Measurements from ENCODE around the gene PPTC7. TPM values are rescaled to one million over a fixed set of nuclear protein-coding genes. Genes with fewer than 3 reads are reported as not detected.

Gene PPTC7
- total and polyA plus RNA-seq, 2 of the 8 experiments (the other 6 are each of a cell fraction or from before 2014, with no cell fraction given): 8.1 to 15.9 TPM

DNA sequence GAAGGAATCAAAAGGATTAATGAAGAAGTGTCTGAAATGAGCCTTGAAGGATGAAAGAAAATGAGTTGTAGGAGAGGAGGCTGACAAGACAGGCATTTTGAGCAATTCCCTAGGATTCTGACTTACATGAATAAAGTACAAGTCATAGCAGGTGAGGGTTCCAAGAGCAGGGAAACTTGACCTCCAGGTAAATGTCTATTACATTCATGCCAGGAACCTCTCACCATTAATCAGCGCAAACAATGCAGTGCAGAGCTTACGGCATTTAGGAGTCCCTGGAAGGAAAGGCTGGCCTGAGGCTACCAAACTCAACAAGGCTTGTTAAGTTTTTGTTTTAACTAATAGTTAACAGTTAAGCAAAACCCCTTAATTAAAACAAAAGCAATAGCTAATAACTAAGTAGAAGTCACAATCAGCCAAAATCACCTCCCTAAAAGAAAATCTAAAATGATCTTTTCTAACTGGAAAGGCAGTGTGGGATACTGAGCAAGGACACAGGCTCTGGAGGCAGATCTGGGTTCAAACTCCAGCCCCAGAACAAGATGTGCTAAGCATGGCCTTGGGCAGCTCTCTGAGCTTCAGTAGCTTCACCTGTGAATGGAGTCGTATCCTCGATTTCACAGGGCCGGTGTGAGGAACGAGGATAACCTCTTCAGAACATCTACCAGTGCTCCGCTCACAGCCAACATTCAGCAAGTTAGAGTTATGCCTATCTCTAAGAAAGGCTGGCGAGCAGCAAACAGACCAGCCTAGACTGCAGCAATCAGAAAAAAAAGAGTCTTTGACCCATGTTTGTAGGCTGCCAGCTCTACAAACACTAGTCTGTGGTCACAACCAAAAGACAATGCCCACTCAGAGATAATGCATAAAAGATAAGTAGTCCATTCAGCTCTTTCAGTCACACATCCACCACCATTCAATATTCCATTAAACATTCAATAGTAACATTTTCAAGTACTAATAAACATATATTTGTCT lies 16.9 kb downstream of the PPTC7 start:
- Histone ChIP-seq H3K4me3 (ENCODE audit: extremely low read depth in 1 of 4, insufficient read depth in 2 of 4, low read depth in 3 of 4, low read length in 4 of 4) (no peak overlapping the region), H3K79me2 (ENCODE audit: control insufficient read depth in 1 of 2, insufficient read depth in 2 of 2, low read length in 2 of 2) (peaks cover 0 to 72% of the 10 kb centered on the region in 2 experiments; a peak in 2 of 4 replicates), H2BK12ac (ENCODE audit: low read depth, low read length) (no peak overlapping the region), H3K79me1 (ENCODE audit: low read depth, low read length) (no peaks in the 10 kb centered on the region; the same call in 1 of the 2 replicates), H2BK20ac (ENCODE audit: low read length) (no peak overlapping the region), H2AFZ (ENCODE audit: low read length) (no peak overlapping the region), H3K56ac (replicated peaks; ENCODE audit: insufficient read length, low read depth, low read length) (no peak overlapping the region), H2BK120ac (replicated peaks; ENCODE audit: low read depth, low read length) (no peak overlapping the region), H2AK5ac (ENCODE audit: low read depth, low read length) (no peak overlapping the region), H3K14ac (ENCODE audit: insufficient read length) (no peak overlapping the region), H3K27ac (ENCODE audit: low read depth, low read length) (no peak overlapping the region), H3K23me2 (ENCODE audit: low read depth, low read length) (no peaks in the 10 kb centered on the region; the same call in 1 of the 2 replicates), H3K9ac (replicated peaks in 1 of 4; ENCODE audit: extremely low read depth in 1 of 4, low read depth in 3 of 4, low read length in 3 of 4) (no peak overlapping the region; a peak in 1 of 7 replicates), H4K20me1 (replicated peaks in 1 of 2; ENCODE audit: control insufficient read depth in 1 of 2, insufficient read depth in 2 of 2, low read length in 2 of 2) (peaks cover 2 to 5% of the 10 kb centered on the region in 2 experiments), H3K4me1 (replicated peaks in 1 of 4; ENCODE audit: control insufficient read depth in 3 of 4, insufficient read depth in 4 of 4, low read length in 3 of 4) (no peaks in the 10 kb centered on the region; a peak in 2 of 7 replicates), H3K36me3 (ENCODE audit: control insufficient read depth in 2 of 4, insufficient read depth in 4 of 4, low read length in 3 of 4) (no peaks in the 10 kb centered on the region), H4K5ac (ENCODE audit: insufficient read length, low read depth, low read length) (no peak overlapping the region), H2BK15ac (ENCODE audit: low read length) (no peak overlapping the region), H3K23ac (ENCODE audit: insufficient read length) (no peak overlapping the region), H2BK5ac (ENCODE audit: low read depth, low read length) (no peak overlapping the region), H4K8ac (ENCODE audit: extremely low read depth, insufficient read depth, low read length) (no peak overlapping the region), H3K4me2 (ENCODE audit: insufficient read depth in 1 of 2, low read depth in 2 of 2, low read length in 2 of 2) (no peak overlapping the region), H3K27me3 (replicated peaks in 1 of 4; ENCODE audit: control insufficient read depth in 3 of 4, extremely low read depth in 1 of 4, insufficient read depth in 3 of 4, low read length in 3 of 4) (no peaks in the 10 kb centered on the region), H3K18ac (ENCODE audit: extremely low read depth, low read length) (no peak overlapping the region), H3K4ac (replicated peaks; ENCODE audit: insufficient read length, low read depth, low read length) (no peak overlapping the region), H4K91ac (replicated peaks; ENCODE audit: insufficient read length, low read length) (no peak overlapping the region), H3K9me3 (ENCODE audit: insufficient read depth in 2 of 2, low read depth in 1 of 2, low read length in 1 of 2) (peaks cover 7 to 11% of the 10 kb centered on the region in 2 experiments; a peak in 3 of 4 replicates)
- FAIRE-seq (no peak), DNase-seq (ENCODE audit: low read depth in 1 of 2, low spot score in 2 of 2) (peak in 1 of 2 experiments; percentile 41)
- TF ChIP-seq, protein P1, sequence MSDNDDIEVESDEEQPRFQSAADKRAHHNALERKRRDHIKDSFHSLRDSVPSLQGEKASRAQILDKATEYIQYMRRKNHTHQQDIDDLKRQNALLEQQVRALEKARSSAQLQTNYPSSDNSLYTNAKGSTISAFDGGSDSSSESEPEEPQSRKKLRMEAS (IDR thresholded peaks at IDR 0.05): no peak
- no peak for TF ChIP-seq BACH1 (IDR thresholded peaks at IDR 0.05; ENCODE audit: low read length)
- TF ChIP-seq, protein P2, sequence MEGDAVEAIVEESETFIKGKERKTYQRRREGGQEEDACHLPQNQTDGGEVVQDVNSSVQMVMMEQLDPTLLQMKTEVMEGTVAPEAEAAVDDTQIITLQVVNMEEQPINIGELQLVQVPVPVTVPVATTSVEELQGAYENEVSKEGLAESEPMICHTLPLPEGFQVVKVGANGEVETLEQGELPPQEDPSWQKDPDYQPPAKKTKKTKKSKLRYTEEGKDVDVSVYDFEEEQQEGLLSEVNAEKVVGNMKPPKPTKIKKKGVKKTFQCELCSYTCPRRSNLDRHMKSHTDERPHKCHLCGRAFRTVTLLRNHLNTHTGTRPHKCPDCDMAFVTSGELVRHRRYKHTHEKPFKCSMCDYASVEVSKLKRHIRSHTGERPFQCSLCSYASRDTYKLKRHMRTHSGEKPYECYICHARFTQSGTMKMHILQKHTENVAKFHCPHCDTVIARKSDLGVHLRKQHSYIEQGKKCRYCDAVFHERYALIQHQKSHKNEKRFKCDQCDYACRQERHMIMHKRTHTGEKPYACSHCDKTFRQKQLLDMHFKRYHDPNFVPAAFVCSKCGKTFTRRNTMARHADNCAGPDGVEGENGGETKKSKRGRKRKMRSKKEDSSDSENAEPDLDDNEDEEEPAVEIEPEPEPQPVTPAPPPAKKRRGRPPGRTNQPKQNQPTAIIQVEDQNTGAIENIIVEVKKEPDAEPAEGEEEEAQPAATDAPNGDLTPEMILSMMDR (IDR thresholded peaks at IDR 0.05; ENCODE audit: control extremely low read depth in 1 of 3, insufficient read depth in 1 of 3, low read depth in 1 of 3, low read length in 3 of 3): no peak
- no peak for TF ChIP-seq EP300 (IDR thresholded peaks at IDR 0.05; ENCODE audit: borderline replicate concordance in 1 of 2, low read depth in 2 of 2, low read length in 2 of 2)
- POLR2A ChIA-PET (ENCODE audit: partially characterized antibody): interaction anchor here (1.6 kb wide), 2 partner anchors 15 to 98 kb away, joined by 6 read pairs; partner anchors contain the start of genes FAM216A and GPN3
- CTCF ChIA-PET (ENCODE audit: partially characterized antibody): interaction anchor here (0.5 to 2.0 kb wide), 7 partner anchors 14 to 142 kb away, joined by 3 to 12 read pairs (median 3); no protein-coding TSS in a partner anchor
- 88% methylated on average over 8 of the region's 8 CpGs; no CpG with 5 or more reads in 1 of the 2 experiments for WGBS, 2 experiments (ENCODE audit: extremely low coverage in 1 of 2, insufficient coverage in 1 of 2, insufficient read length in 1 of 2, insufficient replicate concordance in 2 of 2, low coverage in 1 of 2, low lambda C conversion rate in 2 of 2, missing lambda C conversion rate in 1 of 2)
